AG08396 (cell line): ENCODE data around the gene GGT6.

Source experiments
- DNase-seq: peaks from one replicate; pipeline ENCODE4 v3.0.0; 2012; ENCODE audit warnings: low spot score, mixed read lengths

Gene GGT6

GRCh38 chr17:4522661-4523060, 37.7 kb downstream of the GGT6 start:
- DNase-seq = no peak

- DNase-seq = no peak
Observed at GRCh38 chr17:4520894-4521600, 39.3 kb downstream of the GGT6 start.

- no peak for DNase-seq
Observed at GRCh38 chr17:4520060-4520893, 40.1 kb downstream of the GGT6 start.

- no peak for DNase-seq
Observed at GRCh38 chr17:4519361-4519788, 41.0 kb downstream of the GGT6 start.

- DNase-seq = no peak
Observed at GRCh38 chr17:4518901-4519300, 41.5 kb downstream of the GGT6 start.

GRCh38 chr17:4516735-4517134, 43.6 kb downstream of the GGT6 start:
- DNase-seq = no peak

- no peak for DNase-seq
Observed at GRCh38 chr17:4515501-4515900, 44.9 kb downstream of the GGT6 start.

GRCh38 chr17:4514779-4515178, 45.6 kb downstream of the GGT6 start:
- DNase-seq = no peak

- DNase-seq = no peak
Observed at GRCh38 chr17:4514206-4514605, 46.2 kb downstream of the GGT6 start.

- no peak for DNase-seq
Observed at GRCh38 chr17:4513113-4514032, 47.0 kb downstream of the GGT6 start.

GRCh38 chr17:4512156-4513112, 47.9 kb downstream of the GGT6 start:
- DNase-seq = no peak

- no peak for DNase-seq
Observed at GRCh38 chr17:4511199-4511932, 49.0 kb downstream of the GGT6 start.

- no peak for DNase-seq
Observed at GRCh38 chr17:4510618-4510941, 49.8 kb downstream of the GGT6 start.

GRCh38 chr17:4509923-4510617, 50.3 kb downstream of the GGT6 start:
- no peak for DNase-seq

- no peak for DNase-seq
Observed at GRCh38 chr17:4509401-4509800, 51.0 kb downstream of the GGT6 start.

- no peak for DNase-seq
Observed at GRCh38 chr17:4508207-4508606, 52.2 kb downstream of the GGT6 start.

GRCh38 chr17:4507361-4508111, 52.8 kb downstream of the GGT6 start:
- no peak for DNase-seq
